GM21367 (cell line): ENCODE measurements around the gene NPHP3.
A peak's percentile ranks its signal among the peaks of the same experiment; 100 is the strongest.
"Not testable (repeated sequence)": the region's sequence is repeated elsewhere in the genome, so short reads cannot be mapped to it uniquely, and the experiment has no call there.

Experiments
- ATAC-seq: cut with Tn5 transposase; IDR thresholded peaks from one replicate; pipeline ENCODE4 v1.9.1; 2021; ENCODE audit not compliant: unreplicated experiment

The NPHP3 gene

GRCh38 chr3:132722165-132723023 lies at the start of gene NPHP3:
Gene NPHP3 (minus strand): TSS chr3:132722409. CDS start chr3:132722355, 54 bp downstream.
- ATAC-seq, result peak; percentile 91

DNA sequence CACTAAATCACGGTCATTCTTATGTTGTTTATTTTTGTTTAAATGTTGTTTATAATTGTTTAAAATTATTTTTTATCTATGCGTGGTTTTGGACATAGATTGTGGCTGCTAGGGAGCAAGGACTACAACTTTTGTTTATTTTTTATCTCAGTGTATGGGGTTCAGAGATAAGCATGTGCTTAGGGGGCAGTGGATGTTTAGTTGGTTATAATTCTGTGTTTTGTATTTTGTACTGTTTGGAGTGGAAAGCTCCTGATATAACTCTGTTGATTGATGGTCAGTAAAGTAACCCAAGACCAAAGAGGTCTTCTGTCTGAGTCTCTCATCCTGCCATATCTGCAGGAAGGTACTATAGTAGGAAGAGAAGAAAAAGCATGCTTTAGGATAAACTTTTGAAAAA lies 36.5 kb upstream of the NPHP3 start:
- no peak for ATAC-seq

- no peak for ATAC-seq
Observed at GRCh38 chr3:132756108-132756650, 34.0 kb upstream of the NPHP3 start.

DNA sequence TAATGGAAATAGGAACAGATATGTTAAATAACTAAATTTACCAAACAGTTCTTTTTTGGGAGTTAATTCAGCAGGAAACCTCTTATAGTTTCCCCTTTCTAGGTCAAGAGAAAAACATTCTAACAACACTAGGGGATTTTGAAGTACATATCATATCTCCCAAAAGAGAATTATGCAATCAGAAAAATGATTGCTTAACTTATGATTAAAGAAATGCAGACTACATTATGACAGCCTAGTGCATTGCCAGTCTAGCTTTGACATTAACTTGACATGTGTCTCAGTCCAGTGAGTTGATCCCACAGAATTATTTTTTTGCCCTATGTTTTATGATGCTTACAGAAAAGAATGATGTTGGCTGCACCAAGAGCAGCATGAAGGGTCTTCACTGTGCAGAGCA lies 31.7 kb upstream of the NPHP3 start:
- no peak for ATAC-seq

GRCh38 chr3:132749786-132750185 lies 27.6 kb upstream of the NPHP3 start:
- no peak for ATAC-seq

GRCh38 chr3:132746720-132747119 lies 24.5 kb upstream of the NPHP3 start:
- not testable (repeated sequence) for ATAC-seq

DNA sequence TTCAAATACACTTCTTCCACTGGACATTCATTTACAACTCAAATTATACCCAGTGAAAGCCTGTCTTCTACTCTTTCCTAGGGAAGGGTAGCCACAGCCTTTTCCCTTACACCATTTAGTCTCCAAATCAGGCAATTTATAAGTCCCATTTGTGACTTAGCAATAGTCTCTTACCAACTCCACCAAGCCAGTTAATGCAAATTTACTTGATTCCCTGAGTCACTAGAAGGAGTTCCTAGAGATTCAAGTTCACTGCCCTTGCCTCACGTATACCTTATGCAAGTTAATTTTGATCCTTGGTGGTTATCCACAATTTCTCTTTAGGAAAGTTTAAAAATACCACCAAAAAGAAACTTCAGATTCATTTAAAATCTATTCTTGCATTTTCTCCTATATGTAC lies 16.1 kb upstream of the NPHP3 start:
- ATAC-seq, result no peak

DNA sequence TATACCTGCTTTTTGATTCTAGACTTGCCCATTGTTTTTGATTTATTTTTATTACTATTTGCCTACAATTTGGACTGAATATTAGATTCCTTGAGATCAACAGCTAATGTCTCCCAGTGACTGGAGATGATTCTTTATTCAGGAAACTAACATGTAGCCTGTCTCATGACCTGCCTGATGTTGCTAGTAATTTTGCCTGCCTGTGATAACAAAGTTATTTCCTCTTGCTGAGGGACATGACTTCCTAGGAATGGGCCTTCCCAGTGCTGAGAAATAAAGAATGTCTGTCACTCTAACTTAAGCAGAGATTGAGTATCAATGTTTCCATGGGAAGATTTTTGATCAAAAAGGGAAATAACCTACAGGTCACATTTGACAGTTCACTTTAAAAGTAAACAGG lies 13.4 kb upstream of the NPHP3 start:
- ATAC-seq, result no peak

- ATAC-seq, result no peak
Observed at GRCh38 chr3:132730891-132731580, 8.8 kb upstream of the NPHP3 start.

DNA sequence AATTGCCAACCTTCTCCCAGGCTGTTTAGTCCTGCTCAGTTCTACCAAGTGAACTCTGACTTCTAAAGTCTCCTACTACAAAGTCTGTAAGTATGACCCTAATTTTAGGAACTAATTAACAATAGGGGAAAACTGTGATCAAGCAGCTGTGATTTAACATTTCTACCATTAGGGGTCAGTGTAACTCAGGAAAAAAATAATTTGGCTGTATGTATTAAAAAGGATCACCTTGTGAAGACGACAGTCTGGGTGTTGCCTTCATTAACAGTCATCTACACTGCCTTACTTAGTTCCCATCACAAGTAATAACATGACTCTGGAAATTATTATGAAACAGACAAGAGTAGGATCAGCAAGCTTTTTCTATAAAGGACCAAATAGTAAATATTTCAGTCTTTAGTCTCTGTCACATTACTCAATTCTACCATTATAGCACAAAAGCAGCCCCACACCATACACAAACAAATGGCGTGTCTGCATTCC lies 4.2 kb upstream of the NPHP3 start:
- no peak for ATAC-seq

DNA sequence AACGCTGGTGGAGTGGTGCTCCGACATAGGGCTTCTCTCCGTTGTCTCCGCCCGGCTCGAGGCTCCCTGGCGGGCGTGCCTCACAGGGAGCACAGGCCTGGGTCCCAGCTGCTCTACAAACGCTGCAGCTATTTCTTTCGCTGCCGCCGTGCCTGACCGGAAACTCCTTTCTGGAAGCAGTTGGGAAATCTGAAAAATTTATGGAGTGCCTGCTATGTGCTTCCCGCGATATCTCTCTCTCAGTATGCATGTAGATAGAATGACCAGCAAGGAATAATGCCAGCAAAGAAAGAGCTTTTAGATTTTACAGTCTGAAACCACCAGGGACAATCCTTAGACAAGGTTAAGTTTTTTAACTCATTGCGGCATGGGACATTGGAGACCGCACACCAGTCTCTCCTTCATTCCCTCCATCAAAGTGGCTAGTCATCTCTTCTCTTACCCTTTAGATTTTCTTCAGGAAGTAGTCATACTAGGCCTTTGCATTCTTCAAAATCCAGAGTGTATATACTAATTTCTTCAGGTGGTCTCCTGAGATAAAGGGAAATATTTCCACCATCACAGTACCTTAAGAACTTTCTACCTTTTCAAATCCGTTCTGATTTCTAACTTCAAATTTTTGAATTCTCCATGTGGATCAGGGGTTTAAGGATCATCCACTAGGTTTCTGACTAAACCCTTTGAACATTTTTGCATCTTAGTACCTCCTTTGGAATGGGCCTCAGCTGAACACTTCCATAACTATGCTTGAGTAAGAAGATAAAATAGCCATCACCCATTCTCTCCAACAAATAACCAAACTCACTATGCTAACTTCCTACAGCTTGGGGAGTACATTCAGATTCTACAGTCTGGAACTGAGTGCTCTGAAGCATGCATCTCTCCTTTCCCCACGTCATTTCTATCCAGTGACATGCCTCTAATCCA lies 1.1 kb upstream of the NPHP3 start:
- no peak for ATAC-seq

DNA sequence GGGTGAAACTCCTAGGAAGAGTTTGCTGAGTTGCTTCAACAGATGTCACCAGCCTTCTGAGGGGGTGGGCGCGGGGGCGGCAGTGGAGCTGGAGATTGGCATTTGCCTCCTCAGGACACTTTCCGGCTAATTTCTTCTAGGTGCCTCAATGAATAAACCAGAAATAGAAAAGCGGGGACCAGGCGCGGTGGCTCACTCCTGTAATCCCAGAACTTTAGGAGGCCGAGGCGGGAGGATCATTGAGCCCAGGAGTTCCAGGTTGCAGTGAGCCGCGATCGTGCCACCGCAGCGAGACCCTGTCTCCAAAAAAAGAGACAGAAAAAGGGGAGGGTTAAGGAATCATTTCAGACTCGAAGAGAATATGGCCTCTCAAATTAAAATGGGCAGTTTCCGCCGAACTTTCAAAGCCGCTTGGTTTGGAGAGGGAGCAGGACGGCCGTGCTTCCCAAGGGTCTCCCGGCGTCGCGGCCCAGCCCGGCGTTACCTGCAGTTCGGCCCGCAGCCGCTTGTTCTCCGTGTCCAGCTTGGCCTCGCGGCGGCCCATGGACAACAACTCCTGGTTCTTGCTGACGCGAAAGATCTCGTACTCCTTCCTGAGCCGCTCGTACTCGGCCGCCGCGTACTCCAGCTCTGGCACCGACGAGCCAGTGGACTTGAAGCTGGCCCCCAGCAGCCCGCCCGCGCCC lies 587 bp downstream of the NPHP3 start:
- ATAC-seq, result peak; percentile 4

DNA sequence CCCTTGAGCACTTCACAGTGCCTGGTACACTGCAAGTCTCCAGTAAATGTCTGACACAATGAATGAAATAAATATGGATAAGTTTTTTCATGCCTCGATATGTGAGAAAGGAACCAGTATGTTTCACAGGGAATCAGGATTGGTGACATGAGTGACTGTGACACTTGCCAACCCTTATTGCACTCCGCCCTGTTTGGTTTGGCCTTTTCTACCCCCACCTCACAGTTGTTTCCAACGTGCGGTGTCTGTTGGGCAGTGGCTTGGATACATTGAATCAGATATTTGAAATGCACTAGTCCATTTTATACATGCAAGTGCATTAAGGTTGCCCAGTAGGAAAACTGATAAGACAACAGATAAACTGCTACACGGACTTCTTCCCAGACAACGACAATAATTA lies 2.0 kb downstream of the NPHP3 start:
- no peak for ATAC-seq

DNA sequence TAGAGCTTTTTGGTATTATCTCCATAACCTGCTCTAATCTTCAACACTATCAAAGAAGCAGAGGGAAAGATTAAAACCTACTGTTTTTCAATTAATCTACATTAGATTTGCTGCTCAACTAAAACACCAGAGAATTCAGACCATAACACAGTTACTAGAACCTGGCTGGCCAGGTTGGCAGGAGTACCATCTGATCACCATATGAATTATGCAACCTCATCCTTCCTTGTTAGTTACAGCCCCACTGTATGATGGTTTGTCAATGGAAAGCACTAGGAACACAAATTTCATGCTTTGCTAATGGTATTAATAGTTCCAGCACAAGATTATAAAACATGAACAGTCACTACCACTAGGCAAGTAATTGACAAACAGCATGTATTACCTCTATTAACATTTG lies 5.8 kb downstream of the NPHP3 start:
- ATAC-seq, result no peak

- no peak for ATAC-seq
Observed at GRCh38 chr3:132713977-132714727, 8.1 kb downstream of the NPHP3 start.

GRCh38 chr3:132710311-132710710 lies 11.9 kb downstream of the NPHP3 start:
- ATAC-seq, result no peak

DNA sequence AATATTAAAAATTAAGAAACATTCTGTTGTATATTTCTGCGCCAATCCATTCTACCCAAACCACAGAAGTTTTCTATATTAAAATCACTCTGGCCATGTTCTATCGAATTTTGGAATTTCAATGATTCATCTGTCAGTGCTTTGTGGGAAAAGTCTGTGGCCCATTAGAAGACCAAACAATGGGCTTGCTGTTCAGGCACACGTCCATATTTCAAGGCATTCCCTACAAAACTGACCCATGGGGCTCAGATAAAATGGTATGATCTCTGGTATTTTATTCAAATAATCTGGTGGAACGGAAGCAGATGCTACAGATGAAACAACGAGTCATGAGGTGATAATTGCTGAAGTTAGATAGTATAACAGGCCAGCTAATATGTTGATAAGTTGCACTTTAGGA lies 12.4 kb downstream of the NPHP3 start:
- ATAC-seq, result no peak

GRCh38 chr3:132703733-132704132 lies 18.5 kb downstream of the NPHP3 start:
- ATAC-seq, result no peak

GRCh38 chr3:132695422-132695821 lies 26.8 kb downstream of the NPHP3 start:
- ATAC-seq, result no peak

- no peak for ATAC-seq
Observed at GRCh38 chr3:132694991-132695390, 27.2 kb downstream of the NPHP3 start.
